IMR-90 (cell line): Measurements from ENCODE around the gene NDUFB3. TPM values are rescaled to one million over a fixed set of nuclear protein-coding genes. Genes with fewer than 3 reads are reported as not detected.

ENCODE experiments used
- ATAC-seq: fragments of 200-7000 bp; cut with Tn5 transposase; 2 replicates; pipeline ENCODE4 v1.9.1; 2020; ENCODE audit warnings: low read depth, mild to moderate bottlenecking, moderate library complexity
- BruUV-seq: library from RNA; stranded (reverse); fragments of 400-500 nt; replicated peaks from 2 replicates; lab custom pipeline; 2021; lab: Mats Ljungman, UMichigan
- CTCF ChIA-PET: fragments of 300-600 bp; formaldehyde crosslinking; extraction: SDS; loops from one replicate; lab custom pipeline; 2021; ENCODE audit warnings: antibody characterized with exemption; lab: Yijun Ruan, JAX
- POLR2A ChIA-PET: fragments of 300-600 bp; sonication (Branson Sonifier 250); formaldehyde crosslinking; loops from one replicate; lab custom pipeline; 2022; ENCODE audit warnings: antibody characterized with exemption; ENCODE audit not compliant: unreplicated experiment; lab: Charles Lee
- DNase-seq: peaks from one replicate; pipeline ENCODE4 v3.0.0; 2013
- H2AFZ ChIP-seq: replicated peaks from 2 replicates; pipeline ENCODE3; 2013; ENCODE audit warnings: low read length, mild to moderate bottlenecking; ENCODE audit not compliant: poor library complexity
- H2AK5ac ChIP-seq: 2 replicates; pipeline ENCODE4 v1.6.1; 2013; ENCODE audit warnings: low read depth, low read length, inconsistent platforms
- H2AK9ac ChIP-seq: replicated peaks from 2 replicates; pipeline ENCODE3; 2013; ENCODE audit warnings: mild to moderate bottlenecking, low read depth, low read length, moderate library complexity; ENCODE audit not compliant: poor library complexity
- H2BK120ac ChIP-seq: 2 replicates; pipeline ENCODE4 v1.6.1; 2013; ENCODE audit warnings: low read depth, low read length, inconsistent platforms
- H2BK15ac ChIP-seq: 3 replicates; pipeline ENCODE4 v1.6.1; 2013; ENCODE audit warnings: low read depth, low read length, inconsistent platforms
- H2BK20ac ChIP-seq: 2 replicates; pipeline ENCODE4 v1.6.1; 2013; ENCODE audit warnings: low read depth, mild to moderate bottlenecking, inconsistent platforms, low read length, moderate library complexity
- H2BK5ac ChIP-seq: 2 replicates; pipeline ENCODE4 v1.6.1; 2013; ENCODE audit warnings: mild to moderate bottlenecking, low read depth, low read length, inconsistent platforms; ENCODE audit not compliant: poor library complexity, severe bottlenecking
- H3K14ac ChIP-seq: replicated peaks from 2 replicates; pipeline ENCODE4 v1.6.1; 2013; ENCODE audit warnings: low read depth, low read length, inconsistent platforms
- H3K18ac ChIP-seq: 2 replicates; pipeline ENCODE4 v1.6.1; 2013; ENCODE audit warnings: low read depth, low read length, control low read depth
- H3K23ac ChIP-seq: 2 replicates; pipeline ENCODE4 v1.6.1; 2013; ENCODE audit warnings: low read depth, low read length, inconsistent platforms
- H3K27ac ChIP-seq: 2 replicates; pipeline ENCODE4 v1.5.1; 2013; ENCODE audit warnings: mild to moderate bottlenecking, control low read depth, low read length; ENCODE audit not compliant: insufficient read depth
- H3K27me3 ChIP-seq: 2 replicates; pipeline ENCODE4 v1.6.1; 2013; ENCODE audit warnings: low read length; ENCODE audit not compliant: control insufficient read depth, insufficient read depth
- H3K36me3 ChIP-seq: 2 replicates; pipeline ENCODE4 v1.6.1; 2013; ENCODE audit warnings: low read length, mixed read lengths; ENCODE audit not compliant: control insufficient read depth, insufficient read depth
- H3K4ac ChIP-seq: 2 replicates; pipeline ENCODE4 v1.6.1; 2013; ENCODE audit warnings: low read depth, low read length, inconsistent platforms
- H3K4me1 ChIP-seq: 2 replicates; pipeline ENCODE4 v1.6.1; 2013; ENCODE audit warnings: low read length, mixed read lengths; ENCODE audit not compliant: control insufficient read depth, insufficient read depth
- H3K4me2 ChIP-seq: 2 replicates; pipeline ENCODE4 v1.6.1; 2013; ENCODE audit warnings: low read depth, mild to moderate bottlenecking, control low read depth, low read length, moderate library complexity
- H3K4me3 ChIP-seq: 2 replicates; pipeline ENCODE4 v1.5.1; 2013; ENCODE audit warnings: low read depth, mild to moderate bottlenecking, control low read depth, low read length, moderate library complexity; ENCODE audit not compliant: insufficient read depth
- H3K56ac ChIP-seq: 2 replicates; pipeline ENCODE4 v1.6.1; 2013; ENCODE audit warnings: low read length, inconsistent platforms; ENCODE audit not compliant: insufficient read depth; ENCODE audit errors: extremely low read depth
- H3K79me1 ChIP-seq, 2 experiments: 2 replicates each; pipeline ENCODE4 v1.6.1; 2013; ENCODE audit warnings: low read length in 2 of 2, inconsistent platforms in 1 of 2, low read depth in 1 of 2
- H3K9ac ChIP-seq: 2 replicates; pipeline ENCODE4 v1.6.1; 2013; ENCODE audit warnings: low read depth, low read length, control low read depth
- H3K9me1 ChIP-seq: 2 replicates; pipeline ENCODE4 v1.6.1; 2013; ENCODE audit warnings: low read length, inconsistent platforms; ENCODE audit not compliant: insufficient read depth
- H3K9me3 ChIP-seq: 2 replicates; pipeline ENCODE4 v1.6.1; 2013; ENCODE audit warnings: low read length; ENCODE audit not compliant: control insufficient read depth, insufficient read depth
- H4K20me1 ChIP-seq: 2 replicates; pipeline ENCODE4 v1.6.1; 2013; ENCODE audit warnings: low read length, inconsistent platforms; ENCODE audit not compliant: insufficient read depth
- H4K5ac ChIP-seq: 2 replicates; pipeline ENCODE4 v1.6.1; 2013; ENCODE audit warnings: mild to moderate bottlenecking, low read depth, low read length, control low read depth
- H4K8ac ChIP-seq, 2 experiments: 2 replicates each; pipeline ENCODE4 v1.6.1; 2013; ENCODE audit warnings: low read depth in 2 of 2, low read length in 2 of 2, control low read depth in 1 of 2, inconsistent platforms in 1 of 2
- H4K91ac ChIP-seq: 2 replicates; pipeline ENCODE4 v1.6.1; 2013; ENCODE audit warnings: low read depth, low read length, inconsistent platforms; ENCODE audit not compliant: insufficient read depth
- BHLHE40 ChIP-seq: fragments of 150-350 bp; IDR thresholded peaks from 2 replicates; pipeline ENCODE4 v1.6.1; 2016; ENCODE audit warnings: mild to moderate bottlenecking, low read depth, low read length
- CEBPB ChIP-seq: IDR thresholded peaks from 2 replicates; pipeline ENCODE4 v1.6.1; 2012; ENCODE audit warnings: low read depth, low read length, improper control_type of control experiment
- CHD1 ChIP-seq: IDR thresholded peaks from 2 replicates; pipeline ENCODE4 v1.6.1; 2012; ENCODE audit warnings: low read depth, low read length, improper control_type of control experiment
- CTCF ChIP-seq: conservative IDR thresholded peaks from 2 replicates; pipeline ENCODE4 v1.5.1; 2012; ENCODE audit warnings: mild to moderate bottlenecking, low read depth, low read length, improper control_type of control experiment
- FOS ChIP-seq: fragments of 150-350 bp; IDR thresholded peaks from 2 replicates; pipeline ENCODE4 v1.6.1; 2016; ENCODE audit warnings: low read depth, low read length
- MAFK ChIP-seq: IDR thresholded peaks from 2 replicates; pipeline ENCODE4 v1.6.1; 2012; ENCODE audit warnings: low read depth, low read length, improper control_type of control experiment
- MAZ ChIP-seq: IDR thresholded peaks from 2 replicates; pipeline ENCODE4 v1.6.1; 2012; ENCODE audit warnings: low read depth, mild to moderate bottlenecking, low read length, improper control_type of control experiment, moderate library complexity, borderline replicate concordance
- MXI1 ChIP-seq: IDR thresholded peaks from 2 replicates; pipeline ENCODE4 v1.6.1; 2012; ENCODE audit warnings: low read depth, mild to moderate bottlenecking, low read length, moderate library complexity, borderline replicate concordance
- NFE2L2 ChIP-seq: fragments of 150-350 bp; IDR thresholded peaks from 2 replicates; pipeline ENCODE4 v1.6.1; 2016; ENCODE audit warnings: low read depth, mild to moderate bottlenecking, low read length
- POLR2A ChIP-seq: IDR thresholded peaks from 2 replicates; pipeline ENCODE4 v1.6.1; 2012; ENCODE audit warnings: mild to moderate bottlenecking, low read depth, low read length
- RAD21 ChIP-seq: IDR thresholded peaks from 2 replicates; pipeline ENCODE4 v1.6.1; 2012; ENCODE audit warnings: low read length, improper control_type of control experiment
- RCOR1 ChIP-seq: IDR thresholded peaks from 2 replicates; pipeline ENCODE4 v1.6.1; 2012; ENCODE audit warnings: mild to moderate bottlenecking, low read length, improper control_type of control experiment; ENCODE audit not compliant: insufficient replicate concordance
- RFX5 ChIP-seq: IDR thresholded peaks from 2 replicates; pipeline ENCODE4 v1.8.0; 2012; ENCODE audit warnings: low read depth, mild to moderate bottlenecking, low read length, moderate library complexity
- SMC3 ChIP-seq: fragments of 150-350 bp; IDR thresholded peaks from 2 replicates; pipeline ENCODE4 v1.6.1; 2016; ENCODE audit warnings: low read depth, mild to moderate bottlenecking, antibody characterized with exemption, low read length, moderate library complexity
- USF2 ChIP-seq: fragments of 150-350 bp; IDR thresholded peaks from 2 replicates; pipeline ENCODE4 v1.6.1; 2017; ENCODE audit warnings: mild to moderate bottlenecking, antibody characterized with exemption, low read length, low read depth
- WGBS, 2 experiments: methylation state at CpG; one replicate each; pipeline versions ENCODE4 v1.1.5 to v1.1.7; 2013; ENCODE audit warnings: missing lambda C conversion rate in 2 of 2; ENCODE audit not compliant: insufficient read length in 1 of 2; ENCODE audit errors: extremely low coverage in 2 of 2; 5-methylcytosine and 5-hydroxymethylcytosine counted together
- dilution Hi-C: fragments of 300-500 bp; cut with HindIII; formaldehyde crosslinking; loops from one replicate; pipeline ENCODE4 v1.14.3; 2018; ENCODE audit warnings: low sequenced_read_pairs; ENCODE audit not compliant: unreplicated experiment
- in situ Hi-C: fragments of 300-500 bp; cut with MboI; formaldehyde crosslinking; loops from 3 replicates; pipeline ENCODE4 v1.14.3; 2019; ENCODE audit warnings: low sequenced_read_pairs, inconsistent platforms, mixed read lengths
- intact Hi-C: fragments of 100-400 bp; cut with micrococcal nuclease; formaldehyde crosslinking; loops from 2 replicates; pipeline ENCODE4 v1.10.0; 2022
- polyA plus RNA-seq, 3 experiments: library from polyadenylated mRNA; depleted of rRNA; stranded (reverse); fragments of >200 nt; gene quantifications; 2 replicates each; pipeline ENCODE4 v1.2.3, GENCODE V29; 2012; ENCODE audit warnings: low replicate concordance in 1 of 3
- total RNA-seq: library from RNA; depleted of rRNA; stranded (reverse); fragments of >200 nt; gene quantifications from 2 replicates; pipeline ENCODE4 v1.2.3, GENCODE V29; 2012
- TF ChIP-seq, protein P1 (sequence below): fragments of 150-350 bp; IDR thresholded peaks from 2 replicates; pipeline ENCODE4 v1.6.1; 2016; ENCODE audit warnings: low read depth, mild to moderate bottlenecking, low read length, moderate library complexity, borderline replicate concordance

The NDUFB3 gene
- total and polyA plus RNA-seq, 2 of the 4 experiments (the other 2 are of a cell fraction) = 41.0 to 98.7 TPM

DNA sequence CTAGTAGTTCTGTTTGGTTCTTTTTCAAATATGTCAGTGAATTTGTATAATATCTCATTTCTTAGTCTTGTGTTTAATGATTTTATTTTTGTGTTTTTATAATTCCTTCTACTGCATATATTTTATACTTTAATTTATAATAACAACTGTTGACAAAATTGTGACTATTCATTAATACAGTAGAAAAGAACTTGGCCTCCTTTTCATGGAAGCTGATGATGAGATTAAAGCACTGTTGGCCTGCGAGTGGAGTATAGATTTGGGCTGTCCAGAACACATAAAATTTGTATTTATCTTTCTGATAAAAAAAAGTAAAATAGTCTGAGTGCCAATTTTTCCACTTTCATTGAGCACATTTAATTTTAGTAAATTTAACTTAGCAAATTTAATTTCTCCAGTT lies 56.2 kb downstream of the NDUFB3 start:
- no peak overlapping the region for H3K4me3 ChIP-seq
- peaks cover 33% of the 10 kb centered on the region for H3K4me1 ChIP-seq
- TF ChIP-seq FOS = no peak
- TF ChIP-seq, protein P1, sequence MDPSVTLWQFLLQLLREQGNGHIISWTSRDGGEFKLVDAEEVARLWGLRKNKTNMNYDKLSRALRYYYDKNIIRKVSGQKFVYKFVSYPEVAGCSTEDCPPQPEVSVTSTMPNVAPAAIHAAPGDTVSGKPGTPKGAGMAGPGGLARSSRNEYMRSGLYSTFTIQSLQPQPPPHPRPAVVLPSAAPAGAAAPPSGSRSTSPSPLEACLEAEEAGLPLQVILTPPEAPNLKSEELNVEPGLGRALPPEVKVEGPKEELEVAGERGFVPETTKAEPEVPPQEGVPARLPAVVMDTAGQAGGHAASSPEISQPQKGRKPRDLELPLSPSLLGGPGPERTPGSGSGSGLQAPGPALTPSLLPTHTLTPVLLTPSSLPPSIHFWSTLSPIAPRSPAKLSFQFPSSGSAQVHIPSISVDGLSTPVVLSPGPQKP = no peak
- no peak for TF ChIP-seq USF2
- TF ChIP-seq SMC3 = no peak
- no peak for TF ChIP-seq RCOR1
- no peak for TF ChIP-seq MAZ
- TF ChIP-seq CEBPB = no peak
- no peak for TF ChIP-seq POLR2A
- TF ChIP-seq MXI1 = no peak
- TF ChIP-seq NFE2L2 = no peak
- no peak for TF ChIP-seq RFX5
- TF ChIP-seq MAFK = no peak
- TF ChIP-seq RAD21 = no peak
- TF ChIP-seq BHLHE40 = no peak
- TF ChIP-seq CTCF = no peak
- TF ChIP-seq CHD1 = no peak
- H2BK5ac ChIP-seq = no peak overlapping the region
- no peak overlapping the region for H3K18ac ChIP-seq
- peaks cover 45 to 82% of the 10 kb centered on the region in 2 experiments for H3K79me1 ChIP-seq
- H3K14ac ChIP-seq = 0 out of 2 replicates have a peak overlapping the region, but pooled peaks have one; percentile 53
- no peak overlapping the region for H2AK5ac ChIP-seq
- H3K9me3 ChIP-seq = no peaks in the 10 kb centered on the region
- H4K8ac ChIP-seq = no peak overlapping the region; a peak in 1 of 4 replicates
- no peak overlapping the region for H2AK9ac ChIP-seq
- ChIA-PET CTCF (interaction anchor here (0.9 to 1.0 kb wide), 2 partner anchors 10 to 30 kb away, joined by 4 read pairs; no protein-coding TSS in a partner anchor), POLR2A (interaction anchor here (0.7 kb wide), 1 partner anchor 9 kb away, joined by 3 read pairs; no protein-coding TSS in a partner anchor)
- H3K23ac ChIP-seq = no peak overlapping the region
- H3K9ac ChIP-seq = no peak overlapping the region
- no peak overlapping the region; the same call in 2 of the 3 replicates for H2BK15ac ChIP-seq
- H3K4me2 ChIP-seq = no peak overlapping the region
- dilution Hi-C loops (no loop called here), intact Hi-C loops (loop anchor here (2.0 kb wide), 1 partner anchor 21 kb away; no protein-coding TSS in a partner anchor), in situ Hi-C loops (no loop called here)
- H2AFZ ChIP-seq = no peak overlapping the region
- peaks cover 3% of the 10 kb centered on the region for H3K36me3 ChIP-seq
- no peak overlapping the region for H4K5ac ChIP-seq
- H3K4ac ChIP-seq = no peak overlapping the region
- H2BK120ac ChIP-seq = no peak overlapping the region; the same call in 1 of the 2 replicates
- no peak overlapping the region for H4K91ac ChIP-seq
- ATAC-seq (no peak), DNase-seq (no peak)
- BruUV-seq = no TSS peak
- no peak overlapping the region for H3K27ac ChIP-seq
- H4K20me1 ChIP-seq = peaks cover 7% of the 10 kb centered on the region; the same call in 1 of the 2 replicates
- no peak overlapping the region for H3K56ac ChIP-seq
- no CpG with 5 or more reads among the region's 1 CpG for WGBS, 2 experiments
- H3K27me3 ChIP-seq = no peaks in the 10 kb centered on the region
- no peak overlapping the region for H2BK20ac ChIP-seq
- peaks cover 44% of the 10 kb centered on the region for H3K9me1 ChIP-seq
